IMR-90 (cell line): ENCODE measurements around the gene ANP32A. TPM values are rescaled to one million over a fixed set of nuclear protein-coding genes. Genes with fewer than 3 reads are reported as not detected.

Experiments
- ATAC-seq: fragments of 200-7000 bp; cut with Tn5 transposase; 2 replicates; pipeline ENCODE4 v1.9.1; 2020; ENCODE audit warnings: low read depth, mild to moderate bottlenecking, moderate library complexity
- BruUV-seq: library from RNA; stranded (reverse); fragments of 400-500 nt; replicated peaks from 2 replicates; lab custom pipeline; 2021; lab: Mats Ljungman, UMichigan
- CTCF ChIA-PET: fragments of 300-600 bp; formaldehyde crosslinking; extraction: SDS; loops from one replicate; lab custom pipeline; 2021; ENCODE audit warnings: antibody characterized with exemption; lab: Yijun Ruan, JAX
- POLR2A ChIA-PET: fragments of 300-600 bp; sonication (Branson Sonifier 250); formaldehyde crosslinking; loops from one replicate; lab custom pipeline; 2022; ENCODE audit warnings: antibody characterized with exemption; ENCODE audit not compliant: unreplicated experiment; lab: Charles Lee
- DNase-seq: peaks from one replicate; pipeline ENCODE4 v3.0.0; 2013
- H2AFZ ChIP-seq: replicated peaks from 2 replicates; pipeline ENCODE3; 2013; ENCODE audit warnings: low read length, mild to moderate bottlenecking; ENCODE audit not compliant: poor library complexity
- H2AK5ac ChIP-seq: 2 replicates; pipeline ENCODE4 v1.6.1; 2013; ENCODE audit warnings: low read depth, low read length, inconsistent platforms
- H2AK9ac ChIP-seq: replicated peaks from 2 replicates; pipeline ENCODE3; 2013; ENCODE audit warnings: mild to moderate bottlenecking, low read depth, low read length, moderate library complexity; ENCODE audit not compliant: poor library complexity
- H2BK120ac ChIP-seq: 2 replicates; pipeline ENCODE4 v1.6.1; 2013; ENCODE audit warnings: low read depth, low read length, inconsistent platforms
- H2BK15ac ChIP-seq: 3 replicates; pipeline ENCODE4 v1.6.1; 2013; ENCODE audit warnings: low read depth, low read length, inconsistent platforms
- H2BK20ac ChIP-seq: 2 replicates; pipeline ENCODE4 v1.6.1; 2013; ENCODE audit warnings: low read depth, mild to moderate bottlenecking, inconsistent platforms, low read length, moderate library complexity
- H2BK5ac ChIP-seq: 2 replicates; pipeline ENCODE4 v1.6.1; 2013; ENCODE audit warnings: mild to moderate bottlenecking, low read depth, low read length, inconsistent platforms; ENCODE audit not compliant: poor library complexity, severe bottlenecking
- H3K14ac ChIP-seq: replicated peaks from 2 replicates; pipeline ENCODE4 v1.6.1; 2013; ENCODE audit warnings: low read depth, low read length, inconsistent platforms
- H3K18ac ChIP-seq: 2 replicates; pipeline ENCODE4 v1.6.1; 2013; ENCODE audit warnings: low read depth, low read length, control low read depth
- H3K23ac ChIP-seq: 2 replicates; pipeline ENCODE4 v1.6.1; 2013; ENCODE audit warnings: low read depth, low read length, inconsistent platforms
- H3K27ac ChIP-seq: 2 replicates; pipeline ENCODE4 v1.5.1; 2013; ENCODE audit warnings: mild to moderate bottlenecking, control low read depth, low read length; ENCODE audit not compliant: insufficient read depth
- H3K27me3 ChIP-seq: 2 replicates; pipeline ENCODE4 v1.6.1; 2013; ENCODE audit warnings: low read length; ENCODE audit not compliant: control insufficient read depth, insufficient read depth
- H3K36me3 ChIP-seq: 2 replicates; pipeline ENCODE4 v1.6.1; 2013; ENCODE audit warnings: low read length, mixed read lengths; ENCODE audit not compliant: control insufficient read depth, insufficient read depth
- H3K4ac ChIP-seq: 2 replicates; pipeline ENCODE4 v1.6.1; 2013; ENCODE audit warnings: low read depth, low read length, inconsistent platforms
- H3K4me1 ChIP-seq: 2 replicates; pipeline ENCODE4 v1.6.1; 2013; ENCODE audit warnings: low read length, mixed read lengths; ENCODE audit not compliant: control insufficient read depth, insufficient read depth
- H3K4me2 ChIP-seq: 2 replicates; pipeline ENCODE4 v1.6.1; 2013; ENCODE audit warnings: low read depth, mild to moderate bottlenecking, control low read depth, low read length, moderate library complexity
- H3K4me3 ChIP-seq: 2 replicates; pipeline ENCODE4 v1.5.1; 2013; ENCODE audit warnings: low read depth, mild to moderate bottlenecking, control low read depth, low read length, moderate library complexity; ENCODE audit not compliant: insufficient read depth
- H3K56ac ChIP-seq: 2 replicates; pipeline ENCODE4 v1.6.1; 2013; ENCODE audit warnings: low read length, inconsistent platforms; ENCODE audit not compliant: insufficient read depth; ENCODE audit errors: extremely low read depth
- H3K79me1 ChIP-seq, 2 experiments: 2 replicates each; pipeline ENCODE4 v1.6.1; 2013; ENCODE audit warnings: low read length in 2 of 2, inconsistent platforms in 1 of 2, low read depth in 1 of 2
- H3K9ac ChIP-seq: 2 replicates; pipeline ENCODE4 v1.6.1; 2013; ENCODE audit warnings: low read depth, low read length, control low read depth
- H3K9me1 ChIP-seq: 2 replicates; pipeline ENCODE4 v1.6.1; 2013; ENCODE audit warnings: low read length, inconsistent platforms; ENCODE audit not compliant: insufficient read depth
- H3K9me3 ChIP-seq: 2 replicates; pipeline ENCODE4 v1.6.1; 2013; ENCODE audit warnings: low read length; ENCODE audit not compliant: control insufficient read depth, insufficient read depth
- H4K20me1 ChIP-seq: 2 replicates; pipeline ENCODE4 v1.6.1; 2013; ENCODE audit warnings: low read length, inconsistent platforms; ENCODE audit not compliant: insufficient read depth
- H4K5ac ChIP-seq: 2 replicates; pipeline ENCODE4 v1.6.1; 2013; ENCODE audit warnings: mild to moderate bottlenecking, low read depth, low read length, control low read depth
- H4K8ac ChIP-seq, 2 experiments: 2 replicates each; pipeline ENCODE4 v1.6.1; 2013; ENCODE audit warnings: low read depth in 2 of 2, low read length in 2 of 2, control low read depth in 1 of 2, inconsistent platforms in 1 of 2
- H4K91ac ChIP-seq: 2 replicates; pipeline ENCODE4 v1.6.1; 2013; ENCODE audit warnings: low read depth, low read length, inconsistent platforms; ENCODE audit not compliant: insufficient read depth
- BHLHE40 ChIP-seq: fragments of 150-350 bp; IDR thresholded peaks from 2 replicates; pipeline ENCODE4 v1.6.1; 2016; ENCODE audit warnings: mild to moderate bottlenecking, low read depth, low read length
- CHD1 ChIP-seq: IDR thresholded peaks from 2 replicates; pipeline ENCODE4 v1.6.1; 2012; ENCODE audit warnings: low read depth, low read length, improper control_type of control experiment
- FOS ChIP-seq: fragments of 150-350 bp; IDR thresholded peaks from 2 replicates; pipeline ENCODE4 v1.6.1; 2016; ENCODE audit warnings: low read depth, low read length
- MAFK ChIP-seq: IDR thresholded peaks from 2 replicates; pipeline ENCODE4 v1.6.1; 2012; ENCODE audit warnings: low read depth, low read length, improper control_type of control experiment
- MAZ ChIP-seq: IDR thresholded peaks from 2 replicates; pipeline ENCODE4 v1.6.1; 2012; ENCODE audit warnings: low read depth, mild to moderate bottlenecking, low read length, improper control_type of control experiment, moderate library complexity, borderline replicate concordance
- MXI1 ChIP-seq: IDR thresholded peaks from 2 replicates; pipeline ENCODE4 v1.6.1; 2012; ENCODE audit warnings: low read depth, mild to moderate bottlenecking, low read length, moderate library complexity, borderline replicate concordance
- NFE2L2 ChIP-seq: fragments of 150-350 bp; IDR thresholded peaks from 2 replicates; pipeline ENCODE4 v1.6.1; 2016; ENCODE audit warnings: low read depth, mild to moderate bottlenecking, low read length
- RAD21 ChIP-seq: IDR thresholded peaks from 2 replicates; pipeline ENCODE4 v1.6.1; 2012; ENCODE audit warnings: low read length, improper control_type of control experiment
- RFX5 ChIP-seq: IDR thresholded peaks from 2 replicates; pipeline ENCODE4 v1.8.0; 2012; ENCODE audit warnings: low read depth, mild to moderate bottlenecking, low read length, moderate library complexity
- SMC3 ChIP-seq: fragments of 150-350 bp; IDR thresholded peaks from 2 replicates; pipeline ENCODE4 v1.6.1; 2016; ENCODE audit warnings: low read depth, mild to moderate bottlenecking, antibody characterized with exemption, low read length, moderate library complexity
- WGBS, 2 experiments: methylation state at CpG; one replicate each; pipeline versions ENCODE4 v1.1.5 to v1.1.7; 2013; ENCODE audit warnings: missing lambda C conversion rate in 2 of 2; ENCODE audit not compliant: insufficient read length in 1 of 2; ENCODE audit errors: extremely low coverage in 2 of 2; 5-methylcytosine and 5-hydroxymethylcytosine counted together
- dilution Hi-C: fragments of 300-500 bp; cut with HindIII; formaldehyde crosslinking; loops from one replicate; pipeline ENCODE4 v1.14.3; 2018; ENCODE audit warnings: low sequenced_read_pairs; ENCODE audit not compliant: unreplicated experiment
- in situ Hi-C: fragments of 300-500 bp; cut with MboI; formaldehyde crosslinking; loops from 3 replicates; pipeline ENCODE4 v1.14.3; 2019; ENCODE audit warnings: low sequenced_read_pairs, inconsistent platforms, mixed read lengths
- intact Hi-C: fragments of 100-400 bp; cut with micrococcal nuclease; formaldehyde crosslinking; loops from 2 replicates; pipeline ENCODE4 v1.10.0; 2022
- polyA plus RNA-seq, 3 experiments: library from polyadenylated mRNA; depleted of rRNA; stranded (reverse); fragments of >200 nt; gene quantifications; 2 replicates each; pipeline ENCODE4 v1.2.3, GENCODE V29; 2012; ENCODE audit warnings: low replicate concordance in 1 of 3
- total RNA-seq: library from RNA; depleted of rRNA; stranded (reverse); fragments of >200 nt; gene quantifications from 2 replicates; pipeline ENCODE4 v1.2.3, GENCODE V29; 2012
- TF ChIP-seq, protein P1 (sequence below): fragments of 150-350 bp; IDR thresholded peaks from 2 replicates; pipeline ENCODE4 v1.6.1; 2017; ENCODE audit warnings: mild to moderate bottlenecking, antibody characterized with exemption, low read length, low read depth
- TF ChIP-seq, protein P2 (sequence below): fragments of 150-350 bp; IDR thresholded peaks from 2 replicates; pipeline ENCODE4 v1.6.1; 2016; ENCODE audit warnings: low read depth, mild to moderate bottlenecking, low read length, moderate library complexity, borderline replicate concordance

ANP32A gene
- total and polyA plus RNA-seq, 2 of the 4 experiments (the other 2 are of a cell fraction) = 62.4 to 72.8 TPM

GRCh38 chr15:68796576-68796975 is 24.1 kb downstream of the ANP32A start:
- peaks cover 92% of the 10 kb centered on the region for H4K20me1 ChIP-seq
- no peaks in the 10 kb centered on the region for H3K27me3 ChIP-seq
- ATAC-seq (no peak), DNase-seq (no peak)
- no peak overlapping the region for H2AK5ac ChIP-seq
- H2BK5ac ChIP-seq = no peak overlapping the region
- dilution Hi-C loops (no loop called here), in situ Hi-C loops (loop anchor here (10.0 kb wide), 1 partner anchor 62 kb away; no protein-coding TSS in a partner anchor), intact Hi-C loops (no loop called here)
- no peak overlapping the region for H4K91ac ChIP-seq
- H2AK9ac ChIP-seq = no peak overlapping the region
- no peak overlapping the region for H3K4me3 ChIP-seq
- H3K9ac ChIP-seq = no peak overlapping the region
- H4K5ac ChIP-seq = no peak overlapping the region
- H2AFZ ChIP-seq = no peak overlapping the region
- ChIA-PET CTCF (no interaction called here), POLR2A (no interaction called here)
- no peak overlapping the region for H3K18ac ChIP-seq
- no peak overlapping the region for H2BK15ac ChIP-seq
- no peak overlapping the region for H3K4me2 ChIP-seq
- H3K79me1 ChIP-seq = peaks cover 67 to 94% of the 10 kb centered on the region in 2 experiments
- no TSS peak for BruUV-seq
- H3K4me1 ChIP-seq = peaks cover 10% of the 10 kb centered on the region
- no peak overlapping the region for H2BK20ac ChIP-seq
- H3K9me1 ChIP-seq = peaks cover 29% of the 10 kb centered on the region
- TF ChIP-seq, protein P1, sequence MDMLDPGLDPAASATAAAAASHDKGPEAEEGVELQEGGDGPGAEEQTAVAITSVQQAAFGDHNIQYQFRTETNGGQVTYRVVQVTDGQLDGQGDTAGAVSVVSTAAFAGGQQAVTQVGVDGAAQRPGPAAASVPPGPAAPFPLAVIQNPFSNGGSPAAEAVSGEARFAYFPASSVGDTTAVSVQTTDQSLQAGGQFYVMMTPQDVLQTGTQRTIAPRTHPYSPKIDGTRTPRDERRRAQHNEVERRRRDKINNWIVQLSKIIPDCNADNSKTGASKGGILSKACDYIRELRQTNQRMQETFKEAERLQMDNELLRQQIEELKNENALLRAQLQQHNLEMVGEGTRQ = no peak
- TF ChIP-seq FOS (no peak), MXI1 (no peak), CHD1 (no peak), MAFK (no peak), BHLHE40 (no peak), SMC3 (no peak), NFE2L2 (no peak), RAD21 (no peak), MAZ (no peak), RFX5 (no peak)
- TF ChIP-seq, protein P2, sequence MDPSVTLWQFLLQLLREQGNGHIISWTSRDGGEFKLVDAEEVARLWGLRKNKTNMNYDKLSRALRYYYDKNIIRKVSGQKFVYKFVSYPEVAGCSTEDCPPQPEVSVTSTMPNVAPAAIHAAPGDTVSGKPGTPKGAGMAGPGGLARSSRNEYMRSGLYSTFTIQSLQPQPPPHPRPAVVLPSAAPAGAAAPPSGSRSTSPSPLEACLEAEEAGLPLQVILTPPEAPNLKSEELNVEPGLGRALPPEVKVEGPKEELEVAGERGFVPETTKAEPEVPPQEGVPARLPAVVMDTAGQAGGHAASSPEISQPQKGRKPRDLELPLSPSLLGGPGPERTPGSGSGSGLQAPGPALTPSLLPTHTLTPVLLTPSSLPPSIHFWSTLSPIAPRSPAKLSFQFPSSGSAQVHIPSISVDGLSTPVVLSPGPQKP = no peak
- no peak overlapping the region for H2BK120ac ChIP-seq
- no peak overlapping the region for H3K56ac ChIP-seq
- no peaks in the 10 kb centered on the region; the same call in 1 of the 2 replicates for H3K36me3 ChIP-seq
- H3K14ac ChIP-seq = no peak overlapping the region
- 96% methylated on average over 4 of the region's 6 CpGs; no CpG with 5 or more reads in 1 of the 2 experiments for WGBS, 2 experiments
- H3K4ac ChIP-seq = no peak overlapping the region
- no peak overlapping the region for H3K27ac ChIP-seq
- H4K8ac ChIP-seq = no peak overlapping the region
- no peaks in the 10 kb centered on the region for H3K9me3 ChIP-seq
- H3K23ac ChIP-seq = no peak overlapping the region; the same call in 1 of the 2 replicates
